Activated CD4-positive, alpha-beta T cell treated with anti-CD3 and anti-CD28 coated beads, Interleukin-2, amount 50 U/mL, for 1 hour (primary cell): ENCODE results near the gene MLH3.

Source experiments
- DNase-seq: peaks from one replicate; pipeline ENCODE4 v3.0.0-alpha.2; 2020

Gene MLH3

DNA sequence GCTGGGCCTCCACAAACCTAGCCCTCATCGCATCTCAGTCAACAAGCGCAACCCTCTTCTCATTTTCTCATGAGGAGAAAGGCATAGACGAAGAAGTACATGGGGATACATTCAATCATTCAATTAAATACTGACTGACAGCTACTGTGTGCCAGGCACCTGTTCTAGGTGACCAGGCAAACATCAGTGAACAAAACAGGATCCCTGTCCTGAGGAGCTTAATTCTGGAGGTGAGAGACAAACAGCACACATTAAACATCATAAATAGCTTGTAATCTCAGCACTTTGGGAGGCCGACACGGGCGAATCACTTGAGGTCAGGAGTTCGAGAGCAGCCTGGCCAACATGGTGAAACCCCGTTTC lies 12.9 kb upstream of the MLH3 start:
- DNase-seq: no peak

- peak; percentile 85 for DNase-seq
Observed at GRCh38 chr14:75063491-75064204, 12.4 kb upstream of the MLH3 start, which contains the start of gene ACYP1. ACYP1 (minus strand) TSS chr14:75064024; CDS start chr14:75063553, 471 bp downstream.

DNA sequence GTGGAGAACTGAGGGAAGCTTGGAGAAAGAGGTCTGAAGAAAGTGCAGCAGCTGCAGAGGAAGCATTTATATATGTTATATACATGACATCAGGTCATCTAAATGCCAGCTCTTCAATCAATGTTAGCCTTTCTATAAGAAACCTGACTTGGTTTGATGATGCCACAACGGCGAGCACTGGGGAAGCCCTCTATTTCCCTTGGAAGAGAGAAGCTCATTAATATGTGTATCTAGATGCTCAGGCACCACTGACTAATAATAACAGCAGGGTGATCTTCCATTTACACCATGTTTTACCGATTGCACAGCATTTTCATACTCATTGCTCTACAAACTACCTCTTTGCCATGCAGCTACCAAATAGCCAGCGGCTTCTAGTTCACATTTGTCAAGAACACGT lies 11.7 kb upstream of the MLH3 start:
- no peak for DNase-seq

DNA sequence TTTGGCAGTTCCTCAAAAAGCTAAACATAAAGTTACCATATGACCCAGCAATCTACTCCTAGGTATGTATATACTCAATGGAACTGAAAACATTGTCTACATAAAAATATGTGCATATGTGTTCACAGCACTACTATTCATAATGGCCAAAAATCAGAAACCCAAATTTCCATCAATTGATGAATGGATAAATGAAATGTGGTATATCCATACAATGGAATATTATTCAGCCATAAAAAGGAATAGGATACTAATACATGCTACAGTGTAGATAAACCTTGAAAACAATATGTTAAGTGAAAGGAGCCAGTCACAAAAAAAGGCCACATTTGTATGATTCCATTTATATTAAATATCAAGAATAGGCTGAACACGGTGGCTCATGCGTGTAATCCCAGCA lies 9.2 kb upstream of the MLH3 start:
- no peak for DNase-seq

- DNase-seq: no peak
Observed at GRCh38 chr14:75059642-75060041, 8.4 kb upstream of the MLH3 start.

- no peak for DNase-seq
Observed at GRCh38 chr14:75054421-75054820, 3.2 kb upstream of the MLH3 start.

- DNase-seq: no peak
Observed at GRCh38 chr14:75053396-75054291, 2.4 kb upstream of the MLH3 start.

DNA sequence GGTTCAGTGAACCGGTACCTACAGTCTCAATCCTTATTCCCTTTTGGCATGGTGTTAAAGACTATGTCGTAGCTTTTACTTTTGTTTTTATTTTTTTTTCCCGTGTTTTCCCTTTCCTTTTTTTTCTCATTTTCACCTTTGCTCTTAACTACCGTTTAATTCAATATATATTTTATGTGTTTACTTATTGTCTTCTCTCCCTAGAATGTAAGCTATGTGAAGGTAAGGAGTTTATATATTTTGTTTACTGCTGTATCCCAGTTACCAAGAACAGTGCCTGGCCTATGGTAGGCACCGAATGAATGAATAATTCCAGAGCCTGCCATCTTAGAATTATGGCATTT lies 261 bp upstream of the MLH3 start:
- no peak for DNase-seq

GRCh38 chr14:75049731-75050201 lies 1.5 kb downstream of the MLH3 start:
- DNase-seq: no peak

GRCh38 chr14:75049136-75049535 lies 2.1 kb downstream of the MLH3 start:
- no peak for DNase-seq

- no peak for DNase-seq
Observed at GRCh38 chr14:75048101-75048500, 3.2 kb downstream of the MLH3 start.

DNA sequence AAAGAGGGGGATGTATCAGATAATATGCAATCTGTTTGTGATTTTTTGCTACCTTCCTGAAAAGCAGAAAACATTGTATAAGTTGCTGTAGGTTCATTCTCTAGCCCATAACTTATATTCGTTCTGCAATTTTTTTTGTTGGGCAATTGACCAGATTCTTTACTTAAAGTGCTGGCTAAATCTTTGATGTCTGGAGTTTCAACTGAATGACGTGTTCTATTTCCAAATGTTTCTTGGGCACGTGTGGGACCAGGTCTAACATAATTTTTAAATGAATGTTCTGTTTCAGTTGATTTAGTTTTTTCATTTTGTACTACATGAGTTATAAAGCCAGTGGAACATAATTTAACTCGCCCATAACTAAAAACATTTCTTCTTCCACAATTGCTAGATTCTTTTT lies 3.8 kb downstream of the MLH3 start:
- no peak for DNase-seq

DNA sequence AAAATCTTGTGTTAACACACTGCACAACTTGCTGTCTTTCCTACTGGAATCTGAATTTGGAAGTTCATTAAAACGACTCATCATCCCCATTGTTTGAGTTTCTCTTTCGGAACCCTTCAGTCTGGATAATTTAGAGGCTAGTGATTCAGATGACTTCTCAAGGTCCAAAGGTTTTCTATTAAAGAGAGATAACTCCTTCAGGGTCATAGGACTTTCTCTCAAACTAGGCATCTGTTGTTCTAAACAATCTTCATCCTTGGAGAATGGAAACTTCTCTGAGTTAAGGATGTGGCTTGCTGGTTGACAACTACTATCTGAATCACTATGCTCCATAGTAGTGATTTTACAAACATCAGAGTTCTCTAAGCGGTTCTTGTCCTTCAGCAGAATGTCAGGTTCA lies 4.4 kb downstream of the MLH3 start:
- DNase-seq: no peak

DNA sequence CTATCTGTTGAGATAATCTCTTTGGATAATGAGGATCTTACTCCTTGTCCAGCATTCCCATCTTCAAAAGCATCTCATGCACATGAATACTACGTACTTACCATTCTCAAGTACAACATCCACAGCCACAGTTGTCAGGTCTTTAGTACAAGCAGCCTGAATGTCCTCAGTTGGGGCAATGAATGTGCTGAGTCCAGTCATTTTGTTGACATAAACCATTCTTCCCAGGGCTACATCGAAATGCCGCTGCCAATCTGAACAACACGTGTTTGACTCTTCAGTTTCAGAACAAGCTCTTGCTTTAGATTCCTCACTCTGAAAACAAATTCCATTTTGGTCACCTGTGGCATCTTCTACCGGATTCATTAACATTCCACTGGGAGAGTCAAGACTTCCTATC lies 5.0 kb downstream of the MLH3 start:
- DNase-seq: no peak

GRCh38 chr14:75044752-75045151 lies 6.5 kb downstream of the MLH3 start:
- DNase-seq: no peak

- no peak for DNase-seq
Observed at GRCh38 chr14:75044322-75044721, 6.9 kb downstream of the MLH3 start.

DNA sequence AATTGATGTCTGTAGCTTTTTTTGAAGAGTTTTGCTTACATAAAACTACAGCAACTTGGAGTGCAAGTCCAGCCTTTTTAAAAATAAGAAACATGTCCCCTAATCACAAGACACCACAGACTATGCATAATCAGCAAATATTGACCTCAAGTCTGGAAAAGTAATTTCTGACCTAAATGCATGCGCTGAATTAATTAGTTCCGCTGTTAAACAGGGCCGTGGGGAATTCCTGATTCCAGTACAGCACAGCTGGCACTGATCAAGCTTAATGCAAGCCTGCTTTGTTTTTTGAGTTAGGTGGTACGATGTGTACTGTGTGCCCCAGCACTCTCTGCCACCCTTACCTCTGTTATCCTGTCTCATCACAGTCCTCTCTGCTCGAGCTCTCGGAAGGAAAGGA lies 9.2 kb downstream of the MLH3 start:
- DNase-seq: no peak

DNA sequence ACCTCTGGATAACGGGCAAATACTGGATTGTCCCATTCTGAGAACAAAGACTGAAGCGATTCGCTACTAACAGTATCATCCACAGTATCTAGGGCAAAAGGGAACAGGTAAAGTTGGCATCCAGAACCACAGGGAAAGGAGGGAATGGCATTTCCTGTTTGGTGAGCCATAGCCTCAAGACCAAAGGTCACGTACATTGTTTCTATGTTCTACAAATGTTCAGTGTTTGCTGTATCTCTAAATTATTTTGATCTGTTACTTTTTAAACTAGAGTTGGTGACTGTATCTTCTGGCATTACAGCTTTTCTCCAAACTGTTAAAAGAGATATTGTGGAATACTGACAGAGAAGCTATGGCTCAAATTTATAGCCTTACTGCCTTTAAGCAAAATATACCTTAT lies 9.7 kb downstream of the MLH3 start:
- DNase-seq: no peak

- DNase-seq: no peak
Observed at GRCh38 chr14:75040959-75041358, 10.3 kb downstream of the MLH3 start.

DNA sequence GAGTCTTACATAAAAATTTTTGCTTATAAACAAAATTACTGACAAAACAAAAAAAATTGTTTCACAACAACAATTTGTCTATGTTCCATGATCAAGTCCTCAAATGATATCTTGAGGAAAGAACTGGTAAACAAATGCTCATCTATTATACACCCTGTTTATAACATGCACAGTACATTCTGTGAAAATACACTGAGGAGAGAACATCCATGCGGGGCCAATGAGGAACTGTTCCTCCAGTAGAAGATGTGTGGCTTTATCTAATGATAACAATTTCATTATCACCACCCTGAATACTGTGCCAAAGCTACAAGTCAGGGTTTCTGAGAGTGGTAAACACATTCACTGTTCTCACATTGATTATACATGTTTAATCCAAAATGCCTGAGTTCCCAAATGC lies 10.8 kb downstream of the MLH3 start:
- no peak for DNase-seq

DNA sequence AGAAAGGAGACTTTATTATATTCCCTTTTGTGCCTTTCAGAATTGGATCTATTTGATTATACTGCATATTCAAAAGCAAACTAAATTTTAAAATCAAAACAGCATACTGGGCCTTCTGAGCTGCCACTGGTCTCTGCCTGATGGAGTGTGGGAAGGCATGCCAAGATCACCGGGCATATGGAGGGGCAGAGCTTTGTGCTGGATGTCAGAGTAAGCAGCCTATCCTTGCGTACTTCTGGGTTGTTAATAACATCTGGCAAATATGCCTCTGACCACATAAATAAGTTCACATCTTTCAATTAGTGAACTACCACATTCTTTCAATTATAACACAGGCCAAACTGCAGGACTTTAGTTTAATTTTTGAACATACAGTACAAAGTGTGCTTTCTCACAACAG lies 18.3 kb downstream of the MLH3 start:
- DNase-seq: no peak

DNA sequence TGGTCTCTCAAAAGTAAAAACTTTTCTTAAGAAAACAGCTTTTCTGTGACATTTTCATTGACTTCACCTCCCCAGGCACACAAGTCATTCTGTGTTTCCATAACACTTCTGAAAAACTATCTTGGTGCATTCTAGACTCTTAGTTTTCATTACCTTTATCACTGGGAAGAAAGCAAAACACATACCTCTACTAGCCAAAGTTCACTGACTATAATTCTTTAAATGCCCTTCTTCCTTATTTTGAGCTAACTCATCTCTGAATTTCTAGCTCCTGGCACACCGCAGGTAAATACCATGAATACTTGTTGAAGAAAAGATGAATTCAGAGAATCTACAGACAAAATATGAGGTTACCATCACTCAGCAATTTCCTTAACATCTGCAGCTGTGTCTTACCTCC lies 21.1 kb downstream of the MLH3 start:
- no peak for DNase-seq

DNA sequence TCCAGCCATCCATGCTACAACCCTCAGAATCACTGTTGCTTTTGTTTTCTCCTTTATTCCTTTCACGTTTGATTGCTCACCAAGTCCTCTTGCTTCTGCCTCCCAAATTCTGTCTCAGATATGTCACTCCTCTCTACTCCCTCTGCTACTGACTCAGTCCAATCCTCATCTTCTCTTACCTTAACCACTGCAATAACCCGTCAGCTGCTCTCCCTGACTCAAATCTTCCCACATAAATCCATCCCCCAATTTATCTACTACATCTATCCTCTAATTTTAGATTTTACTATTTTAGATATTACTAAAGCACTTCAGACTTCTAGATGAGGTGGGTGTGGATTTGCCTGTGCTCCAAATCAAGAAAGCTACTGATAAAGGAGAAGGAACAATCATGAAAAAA lies 25.4 kb downstream of the MLH3 start:
- no peak for DNase-seq

- DNase-seq: no peak
Observed at GRCh38 chr14:75025082-75025481, 26.2 kb downstream of the MLH3 start.

GRCh38 chr14:75023108-75023507 lies 28.2 kb downstream of the MLH3 start:
- no peak for DNase-seq
